ENCODE results near the gene MTHFSD. TPM values are rescaled to one million over a fixed set of nuclear protein-coding genes. Genes with fewer than 3 reads are reported as not detected.
A peak's percentile ranks its signal among the peaks of the same experiment; 100 is the strongest.

Gene MTHFSD
- total RNA-seq, 1 experiment from 2014 or later, result 4.7 TPM

DNA sequence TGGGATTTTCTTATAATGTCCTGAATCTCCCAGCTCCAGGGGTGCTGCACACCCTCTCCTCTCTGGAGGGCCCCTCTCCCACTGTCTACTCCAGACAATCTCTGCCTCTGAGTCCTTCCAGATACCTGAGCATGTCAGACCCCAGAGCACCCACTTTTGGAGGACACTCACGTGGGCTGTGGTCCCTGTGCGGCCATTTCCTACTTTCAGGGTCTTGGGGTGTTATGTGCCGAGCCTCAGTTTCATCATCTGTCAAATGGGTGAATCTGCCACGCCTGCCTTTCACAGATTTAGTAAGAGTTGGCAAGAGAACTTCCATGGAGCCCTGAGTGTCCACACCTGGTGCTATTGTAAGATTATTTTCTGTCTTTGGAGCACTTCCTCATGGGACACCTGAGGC, 19.6 kb upstream of the MTHFSD start:
- Mint-ChIP-seq H3K9me3 (peaks cover 3 to 5% of the 10 kb centered on the region in 2 experiments; a peak in 3 of 5 replicates), H3K4me1 (peaks cover 45 to 56% of the 10 kb centered on the region in 2 experiments), H3K4me3 (peak overlapping the region in 1 of 2 experiments; percentile 9; a peak in 1 of 5 replicates), H3K27ac (no peak overlapping the region), H3K36me3 (ENCODE audit: insufficient read depth in 1 of 3, low read depth in 3 of 3) (peaks cover 0 to 1% (median 0%) of the 10 kb centered on the region in 3 experiments; a peak in 2 of 7 replicates), H3K27me3 (ENCODE audit: low read depth) (peaks cover 97% of the 10 kb centered on the region)
- Histone ChIP-seq H3K14ac (ENCODE audit: insufficient read depth, low read length) (no peak overlapping the region), H3K4me1 (ENCODE audit: insufficient read depth, low read length) (peaks cover 14% of the 10 kb centered on the region; the same call in 1 of the 2 replicates), H3K56ac (ENCODE audit: insufficient read length, low read depth, low read length) (no peak overlapping the region), H3K4me2 (ENCODE audit: insufficient read depth, insufficient read length, low read length) (no peak overlapping the region), H3K9ac (ENCODE audit: extremely low read depth, insufficient read length, low read length) (no peak overlapping the region), H3K9me3 (ENCODE audit: control insufficient read depth, low read depth, low read length) (no peaks in the 10 kb centered on the region), H3K79me1 (ENCODE audit: insufficient read depth, low read depth, low read length, poor library complexity, severe bottlenecking) (no peaks in the 10 kb centered on the region), H2BK12ac (ENCODE audit: insufficient read length, low read depth, low read length) (no peak overlapping the region), H2AFZ (ENCODE audit: low read length) (no peak overlapping the region), H4K8ac (replicated peaks; ENCODE audit: insufficient read length, low read depth, low read length) (no peak overlapping the region), H3K18ac (ENCODE audit: insufficient read length, low read depth, low read length) (no peak overlapping the region), H3T11ph (ENCODE audit: low read length) (no peak overlapping the region), H4K20me1 (ENCODE audit: control insufficient read depth, insufficient read depth, insufficient read length) (no peaks in the 10 kb centered on the region), H4K91ac (ENCODE audit: insufficient read length, low read depth, low read length) (no peak overlapping the region), H3K27me3 (ENCODE audit: insufficient read depth, low read length) (peaks cover 84% of the 10 kb centered on the region), H2BK120ac (ENCODE audit: low read depth, low read length, poor library complexity, severe bottlenecking) (no peak overlapping the region), H3K27ac (ENCODE audit: insufficient read length, low read depth, low read length) (no peak overlapping the region), H2BK5ac (ENCODE audit: insufficient read length, low read length) (no peak overlapping the region), H2AK5ac (ENCODE audit: insufficient read length, low read length) (no peak overlapping the region), H3K23me2 (ENCODE audit: insufficient read length, low read depth, low read length, poor library complexity, severe bottlenecking) (peaks cover 14% of the 10 kb centered on the region), H2BK20ac (ENCODE audit: low read depth, low read length, poor library complexity, severe bottlenecking) (no peak overlapping the region), H3K4ac (ENCODE audit: low read depth, low read length) (no peak overlapping the region), H2BK15ac (ENCODE audit: low read depth, low read length) (no peak overlapping the region), H3K79me2 (ENCODE audit: insufficient read depth, low read length) (no peaks in the 10 kb centered on the region), H3K23ac (ENCODE audit: insufficient read length, low read depth, low read length) (no peak overlapping the region), H4K5ac (ENCODE audit: insufficient read length, low read depth, low read length) (no peak overlapping the region)
- no CpG with 5 or more reads among the region's 4 CpGs for WGBS (ENCODE audit: extremely low coverage, insufficient read length, low lambda C conversion rate)
- DNase-seq, result no peak
- TF ChIP-seq, protein P1, sequence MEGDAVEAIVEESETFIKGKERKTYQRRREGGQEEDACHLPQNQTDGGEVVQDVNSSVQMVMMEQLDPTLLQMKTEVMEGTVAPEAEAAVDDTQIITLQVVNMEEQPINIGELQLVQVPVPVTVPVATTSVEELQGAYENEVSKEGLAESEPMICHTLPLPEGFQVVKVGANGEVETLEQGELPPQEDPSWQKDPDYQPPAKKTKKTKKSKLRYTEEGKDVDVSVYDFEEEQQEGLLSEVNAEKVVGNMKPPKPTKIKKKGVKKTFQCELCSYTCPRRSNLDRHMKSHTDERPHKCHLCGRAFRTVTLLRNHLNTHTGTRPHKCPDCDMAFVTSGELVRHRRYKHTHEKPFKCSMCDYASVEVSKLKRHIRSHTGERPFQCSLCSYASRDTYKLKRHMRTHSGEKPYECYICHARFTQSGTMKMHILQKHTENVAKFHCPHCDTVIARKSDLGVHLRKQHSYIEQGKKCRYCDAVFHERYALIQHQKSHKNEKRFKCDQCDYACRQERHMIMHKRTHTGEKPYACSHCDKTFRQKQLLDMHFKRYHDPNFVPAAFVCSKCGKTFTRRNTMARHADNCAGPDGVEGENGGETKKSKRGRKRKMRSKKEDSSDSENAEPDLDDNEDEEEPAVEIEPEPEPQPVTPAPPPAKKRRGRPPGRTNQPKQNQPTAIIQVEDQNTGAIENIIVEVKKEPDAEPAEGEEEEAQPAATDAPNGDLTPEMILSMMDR (conservative IDR thresholded peaks at IDR 0.05), result no peak
